GM21825 (cell line): ENCODE measurements around the gene CEP70.
"Not testable (repeated sequence)": the region's sequence is repeated elsewhere in the genome, so short reads cannot be mapped to it uniquely, and the experiment has no call there.

Source experiments
- ATAC-seq: cut with Tn5 transposase; IDR thresholded peaks from one replicate; pipeline ENCODE4 v1.9.1; 2021; ENCODE audit warnings: mild to moderate bottlenecking, moderate library complexity; ENCODE audit not compliant: unreplicated experiment

Gene CEP70

DNA sequence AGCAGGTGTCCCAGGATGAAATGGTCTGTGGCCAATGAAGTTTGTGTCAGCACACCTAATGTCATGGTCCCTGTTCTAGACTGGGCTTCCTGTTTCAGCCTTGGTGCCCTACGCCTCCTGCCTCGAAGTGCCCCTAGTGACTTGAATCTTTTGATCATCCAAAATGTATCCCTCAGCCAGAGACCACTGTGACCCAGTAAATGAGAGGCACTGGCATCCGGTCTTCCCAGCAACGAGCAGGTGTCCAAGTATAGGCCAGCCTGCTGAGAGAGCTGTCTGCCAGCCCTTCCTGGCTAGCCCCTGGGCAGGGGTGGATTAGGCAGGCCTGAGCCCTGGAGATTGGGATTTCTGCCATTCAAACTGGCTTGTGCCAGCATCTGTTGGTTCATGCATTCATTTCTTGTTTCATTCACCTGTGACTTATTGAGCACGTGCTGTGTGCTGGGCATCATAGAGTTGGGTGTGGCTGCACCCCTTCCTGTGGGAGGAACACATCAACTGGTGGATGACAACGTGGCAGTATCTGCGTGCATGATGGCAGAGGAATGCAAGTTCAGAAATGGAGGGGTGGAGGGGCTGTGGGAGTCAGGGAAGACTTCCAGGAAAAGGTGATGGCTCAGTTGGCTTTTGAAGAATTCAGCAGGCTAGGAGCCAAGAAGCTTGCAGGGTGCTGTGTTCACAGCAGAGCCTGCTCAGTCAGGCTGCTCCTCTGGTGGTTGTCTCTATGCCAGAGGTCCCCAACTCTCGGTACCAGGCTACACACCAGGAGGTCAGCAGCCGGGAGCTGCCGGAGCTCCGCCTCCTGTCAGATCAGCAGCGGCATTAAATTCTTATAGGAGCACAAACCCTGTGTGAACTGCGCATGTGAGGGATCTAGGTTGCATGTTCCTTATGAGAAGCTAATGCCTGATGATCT lies 138.0 kb downstream of the CEP70 start:
- no peak for ATAC-seq

DNA sequence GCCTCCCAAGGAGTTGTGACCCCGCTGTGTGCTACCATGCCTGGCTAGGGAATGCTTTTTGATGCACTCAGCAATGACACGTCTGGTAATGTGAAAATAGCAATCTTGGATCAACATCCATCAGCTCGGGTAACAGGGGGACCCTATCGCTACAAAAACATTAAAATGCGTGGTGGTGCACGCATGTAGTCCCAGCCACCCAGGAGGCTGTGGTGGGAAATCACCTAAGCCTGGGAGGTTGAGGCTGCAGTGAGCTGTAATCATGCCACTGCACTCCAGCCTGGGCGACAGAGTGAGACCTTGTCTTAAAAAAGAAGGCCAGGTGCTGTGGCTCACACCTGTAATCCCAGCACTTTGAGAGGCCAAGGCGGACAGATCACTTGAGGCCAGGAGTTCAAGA lies 140.1 kb downstream of the CEP70 start:
- not testable (repeated sequence) for ATAC-seq

DNA sequence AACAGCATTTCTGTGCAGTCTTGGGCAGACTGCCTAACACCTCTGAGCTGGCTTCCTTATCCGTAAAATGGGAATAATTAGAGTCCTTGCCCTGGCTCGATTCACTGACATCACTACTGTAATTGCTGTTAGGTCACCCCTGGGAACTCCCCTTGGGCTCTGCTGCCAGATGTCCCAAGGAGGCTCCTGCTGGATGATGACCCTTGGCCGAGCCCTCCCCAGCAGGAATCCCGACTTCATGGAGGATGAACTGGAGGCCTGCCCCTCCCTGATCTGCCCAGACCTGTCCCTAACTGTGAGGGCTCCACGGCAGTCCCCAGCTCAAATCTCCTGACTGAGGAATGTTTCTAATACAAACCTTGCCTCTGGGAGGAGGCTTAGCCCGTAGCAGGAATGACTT lies 141.6 kb downstream of the CEP70 start:
- no peak for ATAC-seq

DNA sequence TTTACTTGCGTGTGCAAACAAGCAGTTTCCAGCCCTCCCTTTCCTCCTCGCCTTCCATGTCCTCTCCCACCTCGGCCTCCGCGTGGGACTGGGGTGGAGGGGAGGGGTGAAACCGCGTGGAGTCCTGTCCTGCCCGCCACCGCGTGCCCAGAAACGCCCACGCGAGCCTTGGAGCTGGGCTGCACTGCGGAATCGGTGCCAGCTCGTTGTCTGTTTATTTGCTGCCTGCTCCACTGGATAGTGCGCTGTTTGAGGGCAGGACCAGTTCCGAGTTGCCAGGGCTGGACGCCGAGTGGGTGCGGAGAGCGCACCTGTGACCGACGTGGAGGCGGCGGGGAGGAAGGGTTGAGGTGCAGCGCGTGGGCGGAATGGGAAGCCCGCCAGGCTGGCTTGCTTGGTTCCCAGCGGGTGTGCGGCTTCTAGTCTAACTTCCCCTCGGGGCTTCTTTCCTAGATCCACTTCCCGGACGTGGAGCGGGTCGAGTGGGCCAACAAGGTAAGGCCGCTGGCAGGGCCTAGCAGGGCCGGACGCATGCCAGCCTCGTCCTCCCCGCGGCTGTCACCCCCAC lies 142.4 kb downstream of the CEP70 start:
- ATAC-seq, result no peak

DNA sequence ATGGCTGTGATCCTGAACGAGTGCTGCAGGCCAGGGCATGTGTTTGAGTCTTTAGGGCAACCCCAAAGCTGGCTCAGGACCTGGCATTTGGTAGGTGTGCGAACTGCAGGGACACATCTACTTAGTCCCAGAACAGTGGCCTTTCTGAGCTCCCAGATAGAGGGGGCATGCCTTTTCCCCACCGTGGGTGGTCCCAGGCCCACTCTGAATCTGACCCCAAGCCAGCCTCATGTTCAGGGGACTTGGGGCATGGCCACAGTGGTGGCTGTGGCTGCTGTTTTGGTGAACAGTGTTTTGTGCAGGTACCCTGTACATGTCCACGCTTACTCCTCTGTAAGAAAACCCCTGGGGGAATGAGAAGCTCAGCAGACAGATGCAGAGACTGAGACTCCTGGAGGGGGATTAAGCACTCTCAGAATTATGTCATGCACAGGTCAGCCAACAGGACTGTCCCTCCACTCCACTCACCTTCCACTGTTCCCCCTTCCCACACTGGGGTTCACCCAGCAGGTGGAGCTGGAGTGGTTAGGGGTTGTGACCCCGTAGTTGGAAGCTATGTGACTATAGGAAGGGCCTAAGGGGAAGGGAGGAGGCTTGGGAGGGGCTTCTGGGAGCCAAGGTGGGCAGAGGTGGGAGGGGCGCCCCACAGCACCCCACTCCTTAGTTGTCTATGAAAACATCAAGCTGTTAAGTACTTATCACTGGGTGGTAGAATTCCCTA lies 143.2 kb downstream of the CEP70 start:
- ATAC-seq, result no peak

DNA sequence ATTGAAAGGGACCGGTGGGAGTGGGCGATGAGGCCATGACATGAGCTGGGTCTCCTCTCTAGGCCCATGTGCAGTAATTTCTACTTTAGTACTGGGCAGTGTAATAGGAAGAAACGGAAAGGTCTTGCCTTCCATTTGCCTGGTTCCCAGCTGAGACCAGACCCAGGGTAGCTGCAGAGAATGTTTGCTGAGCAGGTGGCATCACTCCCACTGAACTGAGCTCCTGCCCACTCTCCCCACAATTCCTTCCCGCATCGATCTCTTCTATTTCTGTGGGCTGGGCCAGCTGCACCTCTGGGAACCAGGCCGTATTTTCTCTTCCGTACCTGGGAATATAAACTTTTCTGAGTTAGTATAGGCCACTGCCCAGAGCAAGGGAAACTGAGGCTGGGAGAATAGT lies 143.9 kb downstream of the CEP70 start:
- ATAC-seq, result no peak

DNA sequence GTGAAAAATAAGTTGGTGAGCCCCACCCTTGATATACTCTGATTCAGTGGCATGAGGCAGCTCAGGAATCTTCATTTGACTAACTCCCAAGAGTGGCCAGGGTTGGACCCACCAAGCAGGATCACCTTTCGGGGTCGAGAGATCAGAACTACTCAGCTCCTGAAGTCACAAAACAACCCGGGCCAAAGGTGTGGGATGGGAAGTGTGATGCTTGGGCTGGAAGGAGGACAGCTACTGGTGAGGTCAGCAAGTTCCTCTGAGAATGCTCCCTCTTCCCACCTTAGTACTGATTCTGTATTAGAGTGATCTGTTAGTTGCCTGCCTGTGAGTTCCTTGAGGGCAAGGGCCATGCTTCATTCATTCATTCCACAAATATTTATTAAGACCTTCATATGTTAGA lies 144.6 kb downstream of the CEP70 start:
- ATAC-seq, result no peak

DNA sequence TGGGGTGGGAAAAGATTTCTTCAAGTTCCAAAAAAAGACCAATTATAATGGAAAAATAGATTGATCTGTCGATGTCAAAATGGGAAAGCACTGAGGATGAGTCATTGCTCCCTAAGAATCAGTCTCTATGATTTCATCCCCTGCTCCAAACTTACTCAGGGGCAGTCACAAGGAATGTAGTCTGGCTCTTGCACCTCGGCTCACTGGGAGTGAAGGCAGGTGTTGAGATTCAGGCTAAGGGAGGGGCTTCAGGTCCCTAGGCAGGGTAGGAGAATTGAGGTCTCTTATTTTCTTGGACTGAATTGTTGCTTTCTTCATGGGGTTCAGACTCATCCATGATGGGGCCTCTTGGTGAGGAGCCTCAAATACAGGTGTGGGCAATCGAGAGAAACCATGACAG lies 145.4 kb downstream of the CEP70 start:
- no peak for ATAC-seq

DNA sequence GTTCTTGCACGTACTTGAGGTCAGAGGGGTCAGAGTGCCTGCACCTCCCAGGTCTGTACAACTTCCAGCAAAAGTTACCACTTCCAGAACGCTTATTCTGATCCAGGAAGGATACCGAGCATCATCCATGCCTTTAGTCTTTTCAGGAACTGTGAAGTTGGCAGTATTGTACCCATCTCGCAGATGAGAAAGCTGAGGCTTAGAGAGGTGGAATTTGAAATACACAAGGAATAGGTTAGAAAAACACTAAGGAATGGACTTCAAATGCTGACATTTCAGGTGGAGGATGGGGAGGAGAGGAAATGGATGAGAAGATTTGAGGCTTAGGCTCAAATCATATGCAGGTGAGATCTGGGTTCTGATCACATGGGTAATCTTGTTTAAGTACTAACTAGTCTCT lies 148.4 kb downstream of the CEP70 start:
- ATAC-seq, result no peak

DNA sequence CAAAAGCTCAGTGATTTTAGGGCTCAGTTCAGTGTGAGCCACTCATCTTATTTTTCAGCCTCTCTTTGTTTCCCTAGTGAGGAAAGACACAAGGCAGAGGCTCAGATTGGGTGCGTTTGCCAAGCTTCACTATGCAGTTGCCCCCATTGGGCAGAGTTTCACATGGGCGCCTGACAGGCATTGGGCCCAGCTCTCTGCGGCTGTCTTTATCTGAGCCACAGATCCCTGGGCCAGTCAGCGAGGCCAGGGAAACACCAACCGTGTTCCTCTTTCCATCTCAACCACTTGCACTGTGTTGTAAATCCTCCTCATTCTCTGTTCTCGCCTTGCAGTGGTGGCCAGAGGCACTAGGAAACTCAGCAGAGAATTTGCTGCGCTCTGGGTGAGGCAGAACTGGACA lies 148.8 kb downstream of the CEP70 start:
- ATAC-seq, result no peak
